C4-2B (cell line): ENCODE measurements around the gene DNAAF2.

Source experiments
- ZFX ChIP-seq: fragments of 450-650 bp; IDR thresholded peaks from 2 replicates; pipeline ENCODE4 v1.6.1; 2017
- TF ChIP-seq, protein P1 (sequence below): fragments of 450-650 bp; conservative IDR thresholded peaks from 2 replicates; pipeline ENCODE4 v1.5.1; 2017; ENCODE audit warnings: mild to moderate bottlenecking

- TF ChIP-seq, protein P1, sequence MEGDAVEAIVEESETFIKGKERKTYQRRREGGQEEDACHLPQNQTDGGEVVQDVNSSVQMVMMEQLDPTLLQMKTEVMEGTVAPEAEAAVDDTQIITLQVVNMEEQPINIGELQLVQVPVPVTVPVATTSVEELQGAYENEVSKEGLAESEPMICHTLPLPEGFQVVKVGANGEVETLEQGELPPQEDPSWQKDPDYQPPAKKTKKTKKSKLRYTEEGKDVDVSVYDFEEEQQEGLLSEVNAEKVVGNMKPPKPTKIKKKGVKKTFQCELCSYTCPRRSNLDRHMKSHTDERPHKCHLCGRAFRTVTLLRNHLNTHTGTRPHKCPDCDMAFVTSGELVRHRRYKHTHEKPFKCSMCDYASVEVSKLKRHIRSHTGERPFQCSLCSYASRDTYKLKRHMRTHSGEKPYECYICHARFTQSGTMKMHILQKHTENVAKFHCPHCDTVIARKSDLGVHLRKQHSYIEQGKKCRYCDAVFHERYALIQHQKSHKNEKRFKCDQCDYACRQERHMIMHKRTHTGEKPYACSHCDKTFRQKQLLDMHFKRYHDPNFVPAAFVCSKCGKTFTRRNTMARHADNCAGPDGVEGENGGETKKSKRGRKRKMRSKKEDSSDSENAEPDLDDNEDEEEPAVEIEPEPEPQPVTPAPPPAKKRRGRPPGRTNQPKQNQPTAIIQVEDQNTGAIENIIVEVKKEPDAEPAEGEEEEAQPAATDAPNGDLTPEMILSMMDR: no peak
- TF ChIP-seq ZFX: no peak
These were observed 10.9 kb downstream of the DNAAF2 start for GRCh38 chr14:49623941-49624839.
